ENCODE results near the gene C3orf38.
"Not testable (repeated sequence)": the region's sequence is repeated elsewhere in the genome, so short reads cannot be mapped to it uniquely, and the experiment has no call there.

C3orf38 gene

GRCh38 chr3:88149509-88150362, at the start of gene C3orf38:
Gene C3orf38, plus strand, starts transcription at chr3:88149959. Its CDS starts 94 bp downstream, at chr3:88150053.
- peak in 1 of 2 experiments; percentile 51 for DNase-seq

- DNase-seq, result no peak
Measured at GRCh38 chr3:88101142-88101541, 48.6 kb upstream of the C3orf38 start.

GRCh38 chr3:88105325-88105724, 44.4 kb upstream of the C3orf38 start:
- no peak for DNase-seq

GRCh38 chr3:88112289-88112688, 37.5 kb upstream of the C3orf38 start:
- no peak for DNase-seq

- peak in 1 of 2 experiments; percentile 16 for DNase-seq
Measured at GRCh38 chr3:88113311-88114162, 36.2 kb upstream of the C3orf38 start.

GRCh38 chr3:88114878-88115549, 34.7 kb upstream of the C3orf38 start:
- DNase-seq, result no peak

- DNase-seq, result no peak
Measured at GRCh38 chr3:88117683-88118082, 32.1 kb upstream of the C3orf38 start.

GRCh38 chr3:88118603-88119002, 31.2 kb upstream of the C3orf38 start:
- not testable (repeated sequence) for DNase-seq

- DNase-seq, result no peak
Measured at GRCh38 chr3:88123526-88123925, 26.2 kb upstream of the C3orf38 start.

GRCh38 chr3:88131695-88132094, 18.1 kb upstream of the C3orf38 start:
- DNase-seq, result no peak

- DNase-seq, result no peak
Measured at GRCh38 chr3:88132894-88133293, 16.9 kb upstream of the C3orf38 start.

- DNase-seq, result no peak
Measured at GRCh38 chr3:88133711-88134263, 16.0 kb upstream of the C3orf38 start.

- no peak for DNase-seq
Measured at GRCh38 chr3:88137836-88138235, 11.9 kb upstream of the C3orf38 start.

- no peak for DNase-seq
Measured at GRCh38 chr3:88141458-88142083, 8.2 kb upstream of the C3orf38 start.

- no peak for DNase-seq
Measured at GRCh38 chr3:88142094-88142624, 7.6 kb upstream of the C3orf38 start.

- DNase-seq, result no peak
Measured at GRCh38 chr3:88147261-88147660, 2.5 kb upstream of the C3orf38 start.

- no peak for DNase-seq
Measured at GRCh38 chr3:88148651-88149050, 1.1 kb upstream of the C3orf38 start.

- DNase-seq, result no peak
Measured at GRCh38 chr3:88149101-88149508, 654 bp upstream of the C3orf38 start.

GRCh38 chr3:88150371-88150770, 612 bp downstream of the C3orf38 start:
- no peak for DNase-seq

- no peak for DNase-seq
Measured at GRCh38 chr3:88150806-88151205, 1.0 kb downstream of the C3orf38 start.

GRCh38 chr3:88151358-88151757, 1.6 kb downstream of the C3orf38 start:
- no peak for DNase-seq

GRCh38 chr3:88152841-88153240, 3.1 kb downstream of the C3orf38 start:
- no peak for DNase-seq
